ENCODE measurements around the gene LAD1.

The LAD1 gene

GRCh38 chr1:201391651-201392511 lies 7.2 kb downstream of the LAD1 start:
- TF ChIP-seq CTCF (IDR thresholded peaks at IDR 0.05) (no peak), ZFX (IDR thresholded peaks at IDR 0.05; ENCODE audit: borderline replicate concordance) (no peak)
- no peak overlapping the region for H3K27ac ChIP-seq

- no peak overlapping the region for H3K27ac ChIP-seq
- TF ChIP-seq ZFX (IDR thresholded peaks at IDR 0.05; ENCODE audit: borderline replicate concordance) (no peak), CTCF (IDR thresholded peaks at IDR 0.05) (no peak)
Measured at GRCh38 chr1:201391225-201391624, 7.9 kb downstream of the LAD1 start.

GRCh38 chr1:201389051-201389450 lies 10.1 kb downstream of the LAD1 start:
- TF ChIP-seq CTCF (IDR thresholded peaks at IDR 0.05) (no peak), ZFX (IDR thresholded peaks at IDR 0.05; ENCODE audit: borderline replicate concordance) (no peak)
- no peak overlapping the region for H3K27ac ChIP-seq

DNA sequence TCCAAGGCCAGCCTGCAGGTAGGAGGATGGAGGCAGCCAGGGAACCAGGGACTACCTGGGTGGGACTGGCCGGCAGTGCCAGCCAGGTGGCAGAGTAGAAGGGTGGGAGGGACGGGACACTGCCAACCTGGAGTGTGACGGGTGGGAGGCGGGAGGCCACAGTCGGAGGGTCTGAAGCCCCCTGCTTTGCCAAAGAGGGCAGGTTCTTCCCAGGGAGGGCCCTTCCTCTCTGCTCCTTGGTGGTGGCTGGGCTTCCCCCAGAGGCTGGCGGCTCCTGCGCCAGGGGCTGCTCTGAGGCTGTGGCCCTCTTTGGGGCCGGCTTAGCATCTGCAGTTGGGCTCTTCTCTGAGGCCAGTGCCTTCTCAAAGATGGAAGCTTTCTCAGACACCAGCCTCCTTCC lies 12.9 kb downstream of the LAD1 start:
- TF ChIP-seq CTCF (IDR thresholded peaks at IDR 0.05) = no peak
- TF ChIP-seq ZFX (IDR thresholded peaks at IDR 0.05; ENCODE audit: borderline replicate concordance) = no peak
- no peak overlapping the region for H3K27ac ChIP-seq

GRCh38 chr1:201385299-201385891 lies 13.7 kb downstream of the LAD1 start:
- H3K27ac ChIP-seq = no peak overlapping the region
- no peak for TF ChIP-seq ZFX (IDR thresholded peaks at IDR 0.05; ENCODE audit: borderline replicate concordance)
- peak; percentile 99 for TF ChIP-seq CTCF (IDR thresholded peaks at IDR 0.05)

GRCh38 chr1:201384406-201384782 lies 14.7 kb downstream of the LAD1 start:
- TF ChIP-seq ZFX (IDR thresholded peaks at IDR 0.05; ENCODE audit: borderline replicate concordance) = no peak
- TF ChIP-seq CTCF (IDR thresholded peaks at IDR 0.05) = no peak
- no peak overlapping the region for H3K27ac ChIP-seq

Measured in 22Rv1 (cell line).